ENCODE measurements around the gene CYP20A1. TPM values are rescaled to one million over a fixed set of nuclear protein-coding genes. Genes with fewer than 3 reads are reported as not detected.
"Not testable (repeated sequence)": the region's sequence is repeated elsewhere in the genome, so short reads cannot be mapped to it uniquely, and the experiment has no call there.

Gene CYP20A1
- total RNA-seq, 1 donor from 2014 or later: 23.4 TPM

DNA sequence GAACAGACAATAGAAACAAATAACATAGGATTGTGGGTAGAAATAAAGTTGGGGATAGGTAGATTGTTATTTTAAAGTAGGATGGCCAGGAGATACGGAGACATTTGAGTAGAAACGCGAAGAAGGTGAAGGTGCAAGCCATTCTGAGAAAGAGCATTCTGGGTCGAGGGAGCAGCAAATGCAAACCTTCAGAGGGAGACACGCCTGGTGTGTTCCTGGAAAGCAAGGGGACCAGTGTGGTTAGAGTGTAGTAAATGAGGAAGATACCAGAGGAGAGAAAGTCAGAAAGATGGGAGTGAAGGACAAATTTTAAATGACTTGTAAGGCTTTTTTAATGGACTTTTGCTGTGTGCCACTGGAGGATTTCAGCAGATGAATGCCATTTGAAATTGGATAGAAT, 1.7 kb downstream of the CYP20A1 start:
- Histone ChIP-seq H3K4me3 (ENCODE audit: low read depth, low read length) (no peak overlapping the region), H3K36me3 (ENCODE audit: control insufficient read depth, insufficient read depth, low read length) (no peaks in the 10 kb centered on the region), H3K27me3 (ENCODE audit: control insufficient read depth, insufficient read depth, low read length) (no peaks in the 10 kb centered on the region)
- no peak for FAIRE-seq
- DNase-seq (ENCODE audit: low read depth): no peak
- TF ChIP-seq, protein P1, sequence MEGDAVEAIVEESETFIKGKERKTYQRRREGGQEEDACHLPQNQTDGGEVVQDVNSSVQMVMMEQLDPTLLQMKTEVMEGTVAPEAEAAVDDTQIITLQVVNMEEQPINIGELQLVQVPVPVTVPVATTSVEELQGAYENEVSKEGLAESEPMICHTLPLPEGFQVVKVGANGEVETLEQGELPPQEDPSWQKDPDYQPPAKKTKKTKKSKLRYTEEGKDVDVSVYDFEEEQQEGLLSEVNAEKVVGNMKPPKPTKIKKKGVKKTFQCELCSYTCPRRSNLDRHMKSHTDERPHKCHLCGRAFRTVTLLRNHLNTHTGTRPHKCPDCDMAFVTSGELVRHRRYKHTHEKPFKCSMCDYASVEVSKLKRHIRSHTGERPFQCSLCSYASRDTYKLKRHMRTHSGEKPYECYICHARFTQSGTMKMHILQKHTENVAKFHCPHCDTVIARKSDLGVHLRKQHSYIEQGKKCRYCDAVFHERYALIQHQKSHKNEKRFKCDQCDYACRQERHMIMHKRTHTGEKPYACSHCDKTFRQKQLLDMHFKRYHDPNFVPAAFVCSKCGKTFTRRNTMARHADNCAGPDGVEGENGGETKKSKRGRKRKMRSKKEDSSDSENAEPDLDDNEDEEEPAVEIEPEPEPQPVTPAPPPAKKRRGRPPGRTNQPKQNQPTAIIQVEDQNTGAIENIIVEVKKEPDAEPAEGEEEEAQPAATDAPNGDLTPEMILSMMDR (IDR thresholded peaks at IDR 0.05; ENCODE audit: insufficient read depth, low read length, severe bottlenecking): no peak

DNA sequence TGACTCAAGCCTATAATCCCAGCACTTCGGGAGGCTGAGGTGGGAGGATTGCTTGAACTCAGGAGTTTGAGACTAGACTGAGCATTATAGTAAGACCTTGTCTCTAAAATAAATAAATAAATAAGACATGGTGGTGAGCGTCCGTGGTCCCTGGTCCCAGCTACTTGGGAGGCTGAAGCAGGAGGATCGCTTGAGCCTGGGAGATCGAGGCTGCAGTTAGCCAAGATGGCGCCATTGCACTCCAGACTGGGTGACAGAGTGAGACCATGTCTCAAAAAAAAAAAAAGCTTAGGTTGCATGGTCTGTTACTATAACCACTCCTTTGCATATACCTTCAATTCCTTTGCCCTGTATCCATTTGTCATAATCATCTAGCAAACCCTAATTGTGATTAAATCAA, 3.7 kb downstream of the CYP20A1 start:
- Histone ChIP-seq H3K36me3 (ENCODE audit: control insufficient read depth, insufficient read depth, low read length) (peaks cover 3% of the 10 kb centered on the region), H3K27me3 (ENCODE audit: control insufficient read depth, insufficient read depth, low read length) (no peaks in the 10 kb centered on the region), H3K4me3 (ENCODE audit: low read depth, low read length) (no peak overlapping the region)
- TF ChIP-seq, protein P1 (IDR thresholded peaks at IDR 0.05; ENCODE audit: insufficient read depth, low read length, severe bottlenecking): no peak
- no peak for DNase-seq (ENCODE audit: low read depth)
- no peak for FAIRE-seq

DNA sequence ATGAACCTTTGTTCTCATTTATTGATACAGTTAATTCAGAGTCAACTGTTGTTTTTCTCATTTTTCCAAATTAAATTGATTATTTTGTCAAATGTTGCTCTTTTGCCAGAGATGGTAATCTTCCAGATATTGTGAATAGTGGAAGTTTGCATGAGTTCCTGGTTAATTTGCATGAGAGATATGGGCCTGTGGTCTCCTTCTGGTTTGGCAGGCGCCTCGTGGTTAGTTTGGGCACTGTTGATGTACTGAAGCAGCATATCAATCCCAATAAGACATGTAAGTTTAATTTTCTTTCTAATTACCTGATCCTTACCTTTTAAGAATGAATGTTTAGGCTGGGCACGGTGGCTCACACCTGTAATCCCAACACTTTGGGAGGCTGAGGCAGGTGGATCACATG, 7.8 kb downstream of the CYP20A1 start:
- TF ChIP-seq, protein P1 (IDR thresholded peaks at IDR 0.05; ENCODE audit: insufficient read depth, low read length, severe bottlenecking): no peak
- no peak overlapping the region for H3K4me3 ChIP-seq (ENCODE audit: low read depth, low read length)
- no peak for FAIRE-seq
- H3K36me3 ChIP-seq (ENCODE audit: control insufficient read depth, insufficient read depth, low read length): peaks cover 3% of the 10 kb centered on the region
- no peaks in the 10 kb centered on the region for H3K27me3 ChIP-seq (ENCODE audit: control insufficient read depth, insufficient read depth, low read length)
- DNase-seq (ENCODE audit: low read depth): no peak

DNA sequence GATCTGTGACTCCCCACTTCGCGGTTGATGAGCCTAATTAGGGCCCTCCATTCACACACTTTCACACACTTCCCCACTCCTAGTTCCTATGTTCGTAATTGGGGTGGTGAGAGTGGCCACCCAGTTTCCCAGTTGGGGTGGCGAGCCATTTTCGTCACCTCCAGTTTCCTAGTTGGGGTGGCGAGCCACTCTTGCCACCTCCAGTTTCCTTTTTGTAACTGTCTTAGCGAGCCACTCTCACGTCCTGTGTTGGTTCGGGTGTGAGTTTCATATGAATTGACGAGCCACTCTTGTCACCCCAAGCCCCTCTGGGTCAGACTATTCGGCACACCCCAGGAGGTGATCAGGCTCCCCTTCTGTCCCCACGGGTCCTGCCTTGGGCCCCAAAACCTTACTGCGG, 14.0 kb downstream of the CYP20A1 start:
- H3K27me3 ChIP-seq (ENCODE audit: control insufficient read depth, insufficient read depth, low read length): no peaks in the 10 kb centered on the region
- H3K4me3 ChIP-seq (ENCODE audit: low read depth, low read length): no peak overlapping the region
- DNase-seq (ENCODE audit: low read depth) (no peak), FAIRE-seq (no peak)
- TF ChIP-seq, protein P1 (IDR thresholded peaks at IDR 0.05; ENCODE audit: insufficient read depth, low read length, severe bottlenecking): no peak
- H3K36me3 ChIP-seq (ENCODE audit: control insufficient read depth, insufficient read depth, low read length): peaks cover 7% of the 10 kb centered on the region

DNA sequence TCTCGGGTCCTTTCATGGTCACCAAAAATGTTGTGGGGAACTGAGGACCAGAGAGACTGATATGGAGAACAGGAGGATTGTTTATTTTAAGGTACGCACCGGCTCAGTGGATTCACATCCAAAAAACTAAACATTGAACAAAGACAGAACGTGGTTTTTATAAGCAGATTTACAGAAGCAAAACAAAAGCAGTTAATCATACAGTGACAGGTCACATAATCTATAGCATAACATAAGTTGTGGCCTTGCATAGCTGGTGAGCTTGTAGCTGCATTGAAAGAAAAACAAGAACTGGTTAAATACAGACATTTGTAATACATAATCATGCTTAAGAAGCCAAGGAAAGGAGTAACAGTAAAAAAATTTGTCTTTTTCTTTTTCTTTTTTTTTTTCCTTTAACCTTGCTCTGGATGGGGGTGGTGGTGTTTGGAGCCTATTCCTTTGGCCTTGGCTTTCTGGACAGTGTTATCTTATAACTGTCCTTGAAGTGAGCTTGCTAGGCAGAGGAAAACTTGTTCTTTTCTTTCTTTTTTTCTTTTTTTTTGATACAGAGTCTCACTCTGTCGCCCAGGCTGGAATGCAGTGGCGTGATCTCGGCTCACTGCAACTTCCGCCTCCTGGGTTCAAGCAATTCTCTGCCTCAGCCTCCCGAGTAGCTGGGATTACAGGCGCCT, 14.7 kb downstream of the CYP20A1 start:
- FAIRE-seq; H3K36me3 ChIP-seq (ENCODE audit: control insufficient read depth, insufficient read depth, low read length); DNase-seq (ENCODE audit: low read depth); H3K4me3 ChIP-seq (ENCODE audit: low read depth, low read length); H3K27me3 ChIP-seq (ENCODE audit: control insufficient read depth, insufficient read depth, low read length): not testable (repeated sequence)

DNA sequence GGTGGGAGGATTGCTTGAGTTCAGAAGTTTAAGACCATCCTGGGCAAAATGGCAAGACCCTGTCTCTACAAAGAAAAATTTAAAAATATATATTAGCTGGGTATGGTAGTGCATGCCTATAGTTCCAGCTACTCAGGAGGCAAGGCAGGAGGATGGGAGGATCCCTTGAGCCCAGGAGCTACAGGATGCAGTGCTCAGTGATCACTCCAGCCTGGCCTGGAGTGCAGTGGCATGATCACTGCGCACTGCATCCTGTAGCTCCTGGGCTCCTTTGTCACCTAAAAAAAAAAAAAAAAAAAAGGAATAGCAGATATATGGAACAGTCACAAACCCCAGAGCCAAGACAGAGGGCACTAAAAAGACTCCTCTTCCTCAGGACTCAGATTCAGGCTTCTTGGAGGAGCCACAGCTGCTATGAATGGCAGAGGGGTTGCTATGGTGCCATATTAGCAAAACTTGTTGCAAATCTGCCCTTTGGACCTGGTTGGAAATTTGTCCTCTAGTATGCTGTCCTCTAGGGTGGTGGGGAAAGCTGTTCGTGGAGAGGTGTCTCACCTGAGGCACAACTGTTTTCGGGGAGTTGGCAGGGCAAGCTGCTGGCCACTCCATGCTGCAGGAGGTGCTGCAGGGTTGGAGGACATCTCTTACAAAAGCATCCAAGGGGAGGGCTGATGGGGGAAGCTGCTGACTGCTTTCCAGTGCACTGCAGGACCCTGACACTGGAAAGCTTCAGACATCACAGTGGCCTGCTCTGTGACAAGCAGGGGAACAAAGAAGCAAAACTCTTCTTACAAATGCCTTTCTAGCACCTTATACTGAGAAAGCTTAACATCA, 22.7 kb downstream of the CYP20A1 start:
- FAIRE-seq (no peak), DNase-seq (ENCODE audit: low read depth) (no peak)
- Histone ChIP-seq H3K27me3 (ENCODE audit: control insufficient read depth, insufficient read depth, low read length) (no peaks in the 10 kb centered on the region), H3K4me3 (ENCODE audit: low read depth, low read length) (no peak overlapping the region), H3K36me3 (ENCODE audit: control insufficient read depth, insufficient read depth, low read length) (peaks cover 3% of the 10 kb centered on the region)
- TF ChIP-seq, protein P1 (IDR thresholded peaks at IDR 0.05; ENCODE audit: insufficient read depth, low read length, severe bottlenecking): no peak
